22Rv1 (cell line): Measurements from ENCODE around the gene BCL11A.

Source experiments
- CTCF ChIP-seq: fragments of 450-650 bp; IDR thresholded peaks from 2 replicates; pipeline ENCODE4 v1.5.1; 2017; ENCODE audit warnings: mild to moderate bottlenecking
- ZFX ChIP-seq: fragments of 450-650 bp; IDR thresholded peaks from 2 replicates; pipeline ENCODE4 v1.6.1; 2017; ENCODE audit warnings: antibody characterized with exemption, borderline replicate concordance

GRCh38 chr2:60413814-60414168, 139.7 kb downstream of the BCL11A start:
- TF ChIP-seq CTCF (no peak), ZFX (no peak)
